Body of pancreas (tissue), 4 donors: ENCODE data around the gene CCDC91. TPM values are rescaled to one million over a fixed set of nuclear protein-coding genes. Genes with fewer than 3 reads are reported as not detected.

Experiments
- ATAC-seq: fragments of 150-250 bp; one replicate; pipeline ENCODE4 v1.9.1; 2016
- DNase-seq, 4 donors: peaks; one replicate each; pipeline ENCODE4 v3.0.0-alpha.2; 2019
- H3K27ac ChIP-seq, 4 donors: fragments of 200-600 bp; sonication (generic); 1 replicate in 3 of 4; 2 replicates in 1 of 4; pipeline versions ENCODE4 v1.5.1 to v1.6.1; 2016 to 2019; ENCODE audit warnings: mild to moderate bottlenecking in 1 of 4, mixed read lengths in 1 of 4, moderate library complexity in 1 of 4
- H3K27me3 ChIP-seq, 2 donors: fragments of 200-600 bp; sonication (generic); one replicate each; pipeline ENCODE4 v1.6.0; 2016; ENCODE audit warnings: mild to moderate bottlenecking in 1 of 2
- H3K36me3 ChIP-seq, 2 donors: fragments of 200-600 bp; sonication (generic); replicated peaks in 1 of 2; 2 replicates each; pipeline ENCODE4 v1.5.1; 2016; ENCODE audit warnings: low read depth in 2 of 2; ENCODE audit not compliant: insufficient read depth in 1 of 2
- H3K4me1 ChIP-seq: fragments of 200-600 bp; sonication (generic); one replicate; pipeline ENCODE4 v1.6.0; 2016
- H3K4me3 ChIP-seq, 2 donors: fragments of 200-600 bp; sonication (generic); 1 replicate in 1 of 2; 2 replicates in 1 of 2; pipeline ENCODE4 v1.5.1; 2016 to 2019
- H3K9me3 ChIP-seq, 3 donors: fragments of 200-600 bp; sonication (generic); 1 replicate in 2 of 3; 2 replicates in 1 of 3; pipeline ENCODE4 v1.5.1; 2016
- POLR2A ChIP-seq, 3 donors: fragments of 450-650 bp; IDR thresholded peaks; one replicate each; pipeline ENCODE4 v1.6.1; 2016; ENCODE audit warnings: antibody characterized with exemption in 3 of 3, mild to moderate bottlenecking in 2 of 3
- WGBS, 2 donors: methylation state at CpG; one replicate each; pipeline ENCODE4 v1.1.5; 2017; 5-methylcytosine and 5-hydroxymethylcytosine counted together
- intact Hi-C: fragments of 100-400 bp; cut with DNase I; formaldehyde crosslinking; loops from one replicate; pipeline ENCODE4 v1.15.1; 2023
- total RNA-seq, 2 donors: library from RNA; depleted of rRNA; stranded (reverse); fragments of >200 nt; gene quantifications; one replicate each; pipeline ENCODE4 v1.1.0, GENCODE V29; 2016
- TF ChIP-seq, protein P1 (sequence below), 7 experiments: fragments of 450-650 bp in 4 of 7; fragments of 200-600 bp in 3 of 7; sonication (generic) in 3 of 7; IDR thresholded peaks; one replicate each; pipeline ENCODE4 v1.5.1; 2016 to 2019; ENCODE audit warnings: antibody characterized with exemption in 7 of 7

CCDC91 gene
- total RNA-seq, 2 donors from 2014 or later: 31.9 to 35.6 TPM

DNA sequence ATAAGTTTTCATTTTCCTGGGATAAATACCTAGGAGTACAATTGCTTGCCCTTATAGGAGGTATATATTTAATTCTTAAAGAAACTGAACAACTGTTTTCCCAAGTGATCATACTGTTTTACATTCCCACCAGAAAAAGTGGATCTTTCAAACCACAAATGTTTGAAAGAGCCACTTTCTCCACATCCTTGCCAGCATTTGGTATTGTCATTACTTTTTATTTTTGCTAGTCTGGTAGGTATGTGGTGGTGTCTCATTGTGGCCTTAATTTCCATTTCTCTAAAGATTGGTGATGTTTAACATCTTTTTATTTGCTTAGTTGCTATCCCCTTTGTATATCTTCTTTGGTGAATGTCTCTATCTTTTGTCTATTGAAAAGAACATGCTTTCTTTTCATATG lies 50.6 kb downstream of the CCDC91 start:
- intact Hi-C loops: no loop called here
- ATAC-seq: no peak
- TF ChIP-seq, protein P1, sequence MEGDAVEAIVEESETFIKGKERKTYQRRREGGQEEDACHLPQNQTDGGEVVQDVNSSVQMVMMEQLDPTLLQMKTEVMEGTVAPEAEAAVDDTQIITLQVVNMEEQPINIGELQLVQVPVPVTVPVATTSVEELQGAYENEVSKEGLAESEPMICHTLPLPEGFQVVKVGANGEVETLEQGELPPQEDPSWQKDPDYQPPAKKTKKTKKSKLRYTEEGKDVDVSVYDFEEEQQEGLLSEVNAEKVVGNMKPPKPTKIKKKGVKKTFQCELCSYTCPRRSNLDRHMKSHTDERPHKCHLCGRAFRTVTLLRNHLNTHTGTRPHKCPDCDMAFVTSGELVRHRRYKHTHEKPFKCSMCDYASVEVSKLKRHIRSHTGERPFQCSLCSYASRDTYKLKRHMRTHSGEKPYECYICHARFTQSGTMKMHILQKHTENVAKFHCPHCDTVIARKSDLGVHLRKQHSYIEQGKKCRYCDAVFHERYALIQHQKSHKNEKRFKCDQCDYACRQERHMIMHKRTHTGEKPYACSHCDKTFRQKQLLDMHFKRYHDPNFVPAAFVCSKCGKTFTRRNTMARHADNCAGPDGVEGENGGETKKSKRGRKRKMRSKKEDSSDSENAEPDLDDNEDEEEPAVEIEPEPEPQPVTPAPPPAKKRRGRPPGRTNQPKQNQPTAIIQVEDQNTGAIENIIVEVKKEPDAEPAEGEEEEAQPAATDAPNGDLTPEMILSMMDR (IDR thresholded peaks at IDR 0.05): no peak
- no peak for TF ChIP-seq POLR2A (IDR thresholded peaks at IDR 0.05)

DNA sequence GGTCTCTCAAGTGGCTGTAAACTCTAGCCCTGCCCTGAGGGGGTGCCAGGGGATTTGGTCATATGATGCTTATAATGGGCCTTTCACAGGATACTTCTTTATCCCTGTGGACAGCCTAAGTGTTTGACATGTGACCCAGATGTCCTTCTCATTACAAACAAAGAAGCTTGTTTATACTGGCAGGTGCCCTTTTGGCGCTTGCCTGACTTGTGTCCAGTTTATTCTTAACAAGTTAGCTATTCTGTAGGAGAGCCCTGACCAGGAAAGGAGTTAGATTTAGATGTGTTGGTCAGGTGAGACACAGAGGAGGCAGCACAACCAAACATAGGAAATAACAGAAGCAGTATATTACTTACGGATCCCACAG lies 51.9 kb downstream of the CCDC91 start:
- no peak overlapping the region for H3K4me3 ChIP-seq
- H3K36me3 ChIP-seq: no peaks in the 10 kb centered on the region
- peak in 1 of 4 donors; percentile 23 for DNase-seq
- 75 to 82% methylated on average over 2 of the region's 2 CpGs for WGBS, 2 donors
- no peak overlapping the region for H3K27ac ChIP-seq
- H3K9me3 ChIP-seq: no peaks in the 10 kb centered on the region
- no peaks in the 10 kb centered on the region for H3K27me3 ChIP-seq
- no peaks in the 10 kb centered on the region for H3K4me1 ChIP-seq
- intact Hi-C loops: no loop called here
- TF ChIP-seq POLR2A (IDR thresholded peaks at IDR 0.05): no peak
- TF ChIP-seq, protein P1 (IDR thresholded peaks at IDR 0.05): no peak
- peak; percentile 18 for ATAC-seq

More for the DNA sequence above, 50.6 kb downstream of the CCDC91 start:
- no peak for DNase-seq
- Histone ChIP-seq H3K4me1 (no peaks in the 10 kb centered on the region), H3K27me3 (no peaks in the 10 kb centered on the region), H3K36me3 (no peaks in the 10 kb centered on the region), H3K9me3 (no peaks in the 10 kb centered on the region), H3K27ac (no peak overlapping the region), H3K4me3 (no peak overlapping the region)

DNA sequence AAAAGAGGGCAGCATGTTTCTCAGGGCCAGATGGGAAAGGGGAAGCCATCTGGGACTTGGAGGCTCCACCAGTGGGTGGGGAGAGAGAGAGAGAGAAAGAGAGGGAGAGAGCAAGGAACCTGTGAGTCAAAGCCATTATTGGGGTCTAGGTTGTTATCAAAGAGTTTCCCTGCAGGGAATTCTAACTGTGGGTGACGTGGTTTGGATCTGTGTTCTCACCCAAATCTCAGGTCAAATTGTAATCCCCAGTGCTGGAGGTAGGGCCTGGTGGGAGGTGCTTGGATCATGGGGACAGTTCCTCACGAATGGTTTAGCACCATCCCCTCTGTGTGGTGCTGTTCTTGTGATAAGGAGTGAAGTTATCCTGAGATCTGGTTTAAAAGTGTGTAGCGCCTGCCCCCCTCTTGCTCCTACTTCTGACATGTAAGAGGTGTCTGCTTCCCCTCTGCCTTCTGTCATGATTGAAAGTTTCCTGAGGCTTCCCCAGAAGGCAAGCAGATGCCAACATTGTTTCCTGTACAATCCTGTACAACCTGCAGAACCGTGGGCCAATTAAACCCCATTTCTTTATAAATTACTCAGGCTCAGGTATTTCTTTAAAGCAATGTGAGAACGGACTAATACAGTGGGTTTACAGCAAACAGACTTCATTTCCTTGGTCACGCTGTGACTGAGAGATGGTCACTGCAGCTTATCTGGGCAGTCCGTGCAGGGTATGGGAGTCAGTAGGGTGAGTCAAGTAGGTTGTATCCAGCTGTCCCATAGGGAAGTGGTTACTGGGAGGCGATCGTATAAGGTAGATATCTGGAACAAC lies 52.4 kb downstream of the CCDC91 start:
- no peaks in the 10 kb centered on the region for H3K27me3 ChIP-seq
- no peaks in the 10 kb centered on the region for H3K9me3 ChIP-seq
- TF ChIP-seq, protein P1 (IDR thresholded peaks at IDR 0.05): no peak
- TF ChIP-seq POLR2A (IDR thresholded peaks at IDR 0.05): no peak
- DNase-seq (no peak), ATAC-seq (no peak)
- intact Hi-C loops: no loop called here
- no peak overlapping the region for H3K27ac ChIP-seq
- H3K4me3 ChIP-seq: no peak overlapping the region
- no peaks in the 10 kb centered on the region for H3K36me3 ChIP-seq
- no peaks in the 10 kb centered on the region for H3K4me1 ChIP-seq
- 81 to 90% methylated on average over 9 of the region's 9 CpGs for WGBS, 2 donors

- H3K4me3 ChIP-seq: no peak overlapping the region
- no peaks in the 10 kb centered on the region for H3K4me1 ChIP-seq
- WGBS, 2 donors: 89 to 90% methylated on average over 2 of the region's 2 CpGs
- H3K9me3 ChIP-seq: no peaks in the 10 kb centered on the region
- no peak overlapping the region for H3K27ac ChIP-seq
- intact Hi-C loops: no loop called here
- H3K27me3 ChIP-seq: no peaks in the 10 kb centered on the region
- DNase-seq: no peak
- TF ChIP-seq, protein P1 (IDR thresholded peaks at IDR 0.05): no peak
- TF ChIP-seq POLR2A (IDR thresholded peaks at IDR 0.05): no peak
- no peaks in the 10 kb centered on the region for H3K36me3 ChIP-seq
- no peak for ATAC-seq
Measured at GRCh38 chr12:28243310-28243633, 53.0 kb downstream of the CCDC91 start.

DNA sequence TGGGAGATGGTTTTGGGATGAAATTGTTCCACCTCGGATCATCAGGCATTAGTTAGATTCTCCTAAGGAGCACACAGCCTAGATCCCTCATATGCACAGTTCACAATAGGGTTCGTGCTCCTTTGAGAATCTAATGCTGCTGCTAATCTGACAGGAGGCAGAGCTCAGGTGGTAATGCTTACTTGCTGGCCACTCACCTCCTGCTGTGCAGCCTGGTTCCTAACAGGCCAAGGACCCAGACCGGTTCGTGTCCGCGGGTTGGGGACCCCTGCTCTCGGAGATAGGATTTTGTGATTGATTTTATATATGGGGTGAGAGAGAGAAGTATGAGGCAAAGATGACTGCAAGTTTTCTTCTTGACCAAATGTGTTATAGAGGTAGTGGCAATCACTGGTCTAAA lies 57.5 kb downstream of the CCDC91 start:
- intact Hi-C loops: no loop called here
- no peak for TF ChIP-seq POLR2A (IDR thresholded peaks at IDR 0.05)
- no peak for ATAC-seq
- H3K36me3 ChIP-seq: no peaks in the 10 kb centered on the region
- peaks cover 14% of the 10 kb centered on the region for H3K4me1 ChIP-seq
- H3K27me3 ChIP-seq: no peaks in the 10 kb centered on the region
- DNase-seq: no peak
- H3K4me3 ChIP-seq: no peak overlapping the region
- 79 to 82% methylated on average over 7 of the region's 7 CpGs for WGBS, 2 donors
- H3K9me3 ChIP-seq: no peaks in the 10 kb centered on the region
- H3K27ac ChIP-seq: no peak overlapping the region
